NCI-H1694 treated with DMSO at 0.1 percent for 48 hours (cell line): ENCODE data around the gene RHOBTB3.

ENCODE experiments used
- DNase-seq: peaks from one replicate; lab custom pipeline; 2025; lab: John Stamatoyannopoulos, UW

RHOBTB3 gene

GRCh38 chr5:95713960-95714710, 17.0 kb upstream of the RHOBTB3 start:
- no peak for DNase-seq

DNA sequence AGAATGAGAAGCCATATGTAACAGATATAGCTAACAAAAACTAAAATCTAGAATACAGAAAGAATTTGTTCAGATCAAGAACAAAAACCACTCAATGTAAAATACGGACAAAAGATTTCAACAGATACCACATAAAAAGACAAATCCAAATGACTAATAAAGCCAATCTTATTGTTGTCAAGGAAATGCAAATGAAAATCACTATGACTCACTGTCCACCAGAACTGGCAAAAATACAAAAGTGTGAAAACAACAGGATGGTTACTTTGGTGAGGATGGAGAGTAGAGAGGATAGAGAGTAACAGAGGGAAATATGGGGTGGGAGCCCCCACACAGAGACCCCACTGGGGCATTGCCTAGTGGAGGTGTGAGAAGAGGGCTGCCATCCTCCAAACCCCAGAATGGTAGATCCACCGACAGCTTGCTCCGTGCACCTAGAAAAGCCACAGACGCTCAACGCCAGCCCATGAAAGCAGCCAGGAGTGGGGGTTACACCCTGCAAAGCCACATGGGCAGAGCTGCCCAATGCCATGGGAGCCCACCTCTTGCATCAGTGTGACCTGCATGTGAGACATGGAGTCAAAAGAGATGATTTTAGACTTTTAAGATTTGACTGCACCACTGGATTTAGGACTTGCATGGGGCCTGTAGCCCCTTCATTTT, 15.2 kb upstream of the RHOBTB3 start:
- no peak for DNase-seq

- no peak for DNase-seq
Observed at GRCh38 chr5:95717439-95717838, 13.7 kb upstream of the RHOBTB3 start.

GRCh38 chr5:95718203-95718602, 12.9 kb upstream of the RHOBTB3 start:
- DNase-seq: no peak

GRCh38 chr5:95718738-95719137, 12.4 kb upstream of the RHOBTB3 start:
- DNase-seq: no peak

DNA sequence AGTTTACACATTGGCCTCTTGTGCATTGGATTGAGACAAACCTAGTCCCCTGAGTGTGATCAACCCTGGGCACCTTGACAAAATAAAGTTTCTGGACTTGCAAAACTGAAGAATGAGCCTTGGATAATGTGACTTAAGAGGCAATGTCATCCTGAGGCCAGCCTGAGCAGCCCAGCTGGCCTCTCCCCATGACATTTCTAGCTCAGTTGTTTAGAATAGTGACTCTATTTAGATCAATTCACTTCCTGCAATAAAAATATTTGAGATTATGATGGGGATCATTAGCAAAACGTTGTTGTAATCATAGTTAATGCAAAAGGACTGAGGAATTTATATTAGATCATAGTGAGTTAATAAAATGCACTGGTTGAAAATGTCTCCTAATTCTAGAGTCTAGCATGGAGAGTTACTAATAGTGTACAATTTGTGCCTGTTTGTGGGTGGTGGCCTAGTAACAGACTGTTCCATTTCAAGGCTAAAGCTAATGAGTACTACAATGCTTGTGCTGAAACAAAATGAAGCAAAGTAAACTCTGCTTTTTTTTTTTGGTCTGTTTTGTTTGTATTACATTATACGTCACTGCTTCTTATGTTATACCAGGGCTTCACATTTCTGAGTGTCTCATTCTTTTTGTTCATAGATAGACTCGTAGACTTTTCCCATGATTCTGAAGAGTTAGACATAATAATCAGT, 10.9 kb upstream of the RHOBTB3 start:
- no peak for DNase-seq

- no peak for DNase-seq
Observed at GRCh38 chr5:95721582-95722295, 9.4 kb upstream of the RHOBTB3 start.

GRCh38 chr5:95723632-95724369, 7.3 kb upstream of the RHOBTB3 start:
- no peak for DNase-seq

- no peak for DNase-seq
Observed at GRCh38 chr5:95725071-95725820, 5.9 kb upstream of the RHOBTB3 start.

GRCh38 chr5:95725937-95726810, 5.0 kb upstream of the RHOBTB3 start:
- DNase-seq: no peak

- DNase-seq: no peak
Observed at GRCh38 chr5:95726811-95727763, 4.0 kb upstream of the RHOBTB3 start.

DNA sequence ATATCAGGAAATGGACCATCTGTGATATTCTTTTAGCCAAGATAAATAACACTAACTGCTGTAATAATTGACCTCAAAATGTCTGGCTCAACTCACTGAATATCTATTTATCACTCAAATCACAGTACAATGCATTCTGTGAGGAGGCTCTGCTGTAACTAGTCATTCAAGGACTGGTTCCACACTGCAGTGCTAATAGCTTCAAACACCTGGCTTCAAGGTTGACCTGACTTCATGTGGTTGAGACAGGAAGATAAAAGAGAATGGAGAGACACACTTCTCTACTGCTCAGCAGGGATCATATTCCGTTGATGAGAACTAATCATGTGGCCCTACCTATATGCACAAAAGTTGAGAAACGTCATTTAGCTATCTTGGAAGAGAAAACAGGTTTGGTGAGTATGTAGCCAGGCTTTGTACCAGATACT, 3.4 kb upstream of the RHOBTB3 start:
- no peak for DNase-seq

GRCh38 chr5:95728494-95729114, 2.5 kb upstream of the RHOBTB3 start:
- DNase-seq: no peak

DNA sequence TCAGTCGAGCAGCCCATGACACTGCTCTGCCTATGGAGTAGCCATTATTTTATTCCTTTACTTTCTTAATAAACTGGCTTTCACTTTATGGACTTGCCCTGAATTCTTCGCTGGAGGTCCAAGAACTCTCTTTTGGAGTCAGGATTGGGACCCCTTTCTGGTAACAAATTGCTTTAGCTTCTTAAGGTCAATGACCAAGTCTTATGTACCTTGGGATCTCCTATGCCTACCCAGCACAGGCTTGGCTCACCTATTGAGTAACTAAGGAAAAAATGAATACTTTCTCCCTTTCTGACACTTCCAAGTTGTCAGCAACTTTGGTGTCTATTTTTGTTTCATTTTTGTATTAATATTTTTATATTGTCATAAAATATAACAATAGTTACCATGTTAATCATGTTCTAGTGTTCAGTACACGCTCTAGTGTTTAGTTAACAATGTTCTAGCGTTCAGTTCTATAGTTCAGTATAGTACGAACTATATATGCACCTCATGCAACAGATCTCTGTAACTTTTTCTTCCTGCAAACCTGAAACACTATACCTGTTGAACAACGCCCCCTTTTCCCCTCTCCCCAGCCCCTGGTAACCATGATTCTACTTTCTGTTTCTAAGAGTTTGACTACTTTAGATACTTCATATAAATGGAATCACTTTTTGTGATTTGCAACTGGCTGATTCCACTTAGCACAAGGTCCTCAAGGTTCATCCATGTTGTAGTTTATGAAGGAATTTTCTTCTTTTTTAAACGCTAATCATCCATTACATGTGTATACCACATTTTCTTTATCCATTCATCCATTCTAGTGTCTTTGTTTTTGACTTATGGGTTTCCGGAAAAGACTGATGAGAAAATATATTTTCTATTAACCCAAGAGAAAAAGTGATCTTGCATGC, 1.8 kb upstream of the RHOBTB3 start:
- no peak for DNase-seq

DNA sequence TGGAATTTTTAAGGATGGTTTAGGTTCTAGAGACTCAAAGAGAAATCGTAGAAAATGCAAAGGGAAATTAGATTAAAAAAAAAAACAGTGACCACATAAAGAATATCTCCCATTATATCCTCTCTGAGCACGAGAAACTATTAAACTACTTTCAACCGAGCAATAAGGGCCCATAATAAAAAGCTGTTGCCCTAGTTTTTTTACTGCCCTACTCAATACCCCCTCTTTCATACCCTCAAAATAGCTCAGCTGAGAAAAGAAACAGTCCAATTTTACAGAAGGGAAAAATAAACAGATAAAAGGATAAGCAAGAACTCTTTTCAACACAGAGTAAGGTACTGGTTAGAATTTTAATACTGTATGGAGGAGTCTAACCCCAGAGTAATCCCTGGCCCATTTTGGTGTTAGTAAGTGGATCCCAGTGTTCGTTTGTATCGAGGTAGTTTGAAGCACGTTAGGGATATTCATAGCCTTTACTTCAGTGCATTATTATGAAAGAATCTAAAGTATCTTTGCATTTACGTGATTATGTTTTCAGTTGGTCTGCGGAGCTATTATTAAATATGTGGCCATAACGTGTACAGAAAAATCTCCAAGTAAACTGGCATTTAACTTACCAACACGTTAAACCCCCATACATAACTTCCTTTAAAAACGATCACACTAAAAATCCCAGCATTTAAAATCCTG, 980 bp upstream of the RHOBTB3 start:
- DNase-seq: no peak
